Fibroblast of mammary gland (primary cell): ENCODE measurements around the gene TPSB2.

Experiments
- DNase-seq: peaks from one replicate; pipeline ENCODE4 v3.0.0-alpha.2; 2010; ENCODE audit warnings: low read depth
- H3K4me3 ChIP-seq: 2 replicates; pipeline ENCODE4 v1.5.1; 2011; ENCODE audit warnings: low read depth, mild to moderate bottlenecking, low read length, moderate library complexity; ENCODE audit not compliant: control insufficient read depth
- TF ChIP-seq, protein P1 (sequence below): conservative IDR thresholded peaks from 2 replicates; pipeline ENCODE4 v1.5.1; 2011; ENCODE audit warnings: low read depth, low read length, inconsistent platforms; ENCODE audit not compliant: control insufficient read depth, insufficient read depth

The TPSB2 gene

DNA sequence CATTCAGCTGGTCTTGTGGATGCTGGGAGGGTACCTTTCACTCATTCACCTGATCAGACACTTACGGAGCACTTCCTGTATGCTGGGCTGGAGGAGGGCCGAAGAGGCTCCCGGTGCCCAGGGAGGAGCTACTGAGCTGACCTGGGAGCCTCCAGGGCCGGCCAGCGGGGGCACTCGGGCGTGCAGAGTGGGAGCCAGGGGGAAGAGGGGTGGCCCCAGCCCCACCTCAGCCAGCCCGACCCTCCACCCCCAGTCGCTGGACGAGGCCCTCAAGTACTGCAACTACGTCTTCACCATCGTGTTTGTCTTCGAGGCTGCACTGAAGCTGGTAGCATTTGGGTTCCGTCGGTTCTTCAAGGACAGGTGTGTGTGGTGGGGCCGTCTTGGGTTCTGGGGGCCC lies 15.3 kb downstream of the TPSB2 start:
- TF ChIP-seq, protein P1, sequence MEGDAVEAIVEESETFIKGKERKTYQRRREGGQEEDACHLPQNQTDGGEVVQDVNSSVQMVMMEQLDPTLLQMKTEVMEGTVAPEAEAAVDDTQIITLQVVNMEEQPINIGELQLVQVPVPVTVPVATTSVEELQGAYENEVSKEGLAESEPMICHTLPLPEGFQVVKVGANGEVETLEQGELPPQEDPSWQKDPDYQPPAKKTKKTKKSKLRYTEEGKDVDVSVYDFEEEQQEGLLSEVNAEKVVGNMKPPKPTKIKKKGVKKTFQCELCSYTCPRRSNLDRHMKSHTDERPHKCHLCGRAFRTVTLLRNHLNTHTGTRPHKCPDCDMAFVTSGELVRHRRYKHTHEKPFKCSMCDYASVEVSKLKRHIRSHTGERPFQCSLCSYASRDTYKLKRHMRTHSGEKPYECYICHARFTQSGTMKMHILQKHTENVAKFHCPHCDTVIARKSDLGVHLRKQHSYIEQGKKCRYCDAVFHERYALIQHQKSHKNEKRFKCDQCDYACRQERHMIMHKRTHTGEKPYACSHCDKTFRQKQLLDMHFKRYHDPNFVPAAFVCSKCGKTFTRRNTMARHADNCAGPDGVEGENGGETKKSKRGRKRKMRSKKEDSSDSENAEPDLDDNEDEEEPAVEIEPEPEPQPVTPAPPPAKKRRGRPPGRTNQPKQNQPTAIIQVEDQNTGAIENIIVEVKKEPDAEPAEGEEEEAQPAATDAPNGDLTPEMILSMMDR, result no peak
- no peak overlapping the region for H3K4me3 ChIP-seq
- no peak for DNase-seq

DNA sequence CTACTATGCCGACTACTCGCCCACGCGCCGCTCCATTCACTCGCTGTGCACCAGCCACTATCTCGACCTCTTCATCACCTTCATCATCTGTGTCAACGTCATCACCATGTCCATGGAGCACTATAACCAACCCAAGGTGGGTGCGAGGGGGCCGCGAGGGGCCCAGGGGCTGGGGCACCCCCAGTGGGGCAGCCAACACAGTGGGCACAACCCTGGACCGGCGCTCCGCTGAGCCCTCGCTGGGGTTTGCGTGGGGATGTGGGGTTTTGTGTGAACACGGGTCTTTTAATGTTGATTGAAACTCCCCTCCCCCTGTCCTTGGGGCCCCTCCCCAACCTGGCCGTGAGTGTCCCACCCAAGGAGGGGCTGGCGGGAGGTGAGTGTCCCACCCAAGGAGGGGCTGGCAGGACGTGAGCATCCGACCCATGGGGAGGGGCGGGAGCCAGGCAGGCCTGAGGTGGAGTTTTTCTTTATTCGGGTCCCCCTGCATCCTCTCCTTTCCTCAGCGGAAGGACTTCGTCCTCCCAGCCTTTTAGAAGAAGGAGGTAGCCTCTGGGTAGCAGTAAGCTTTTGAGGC lies 16.1 kb downstream of the TPSB2 start:
- no peak overlapping the region for H3K4me3 ChIP-seq
- TF ChIP-seq, protein P1, result no peak
- DNase-seq, result no peak

DNA sequence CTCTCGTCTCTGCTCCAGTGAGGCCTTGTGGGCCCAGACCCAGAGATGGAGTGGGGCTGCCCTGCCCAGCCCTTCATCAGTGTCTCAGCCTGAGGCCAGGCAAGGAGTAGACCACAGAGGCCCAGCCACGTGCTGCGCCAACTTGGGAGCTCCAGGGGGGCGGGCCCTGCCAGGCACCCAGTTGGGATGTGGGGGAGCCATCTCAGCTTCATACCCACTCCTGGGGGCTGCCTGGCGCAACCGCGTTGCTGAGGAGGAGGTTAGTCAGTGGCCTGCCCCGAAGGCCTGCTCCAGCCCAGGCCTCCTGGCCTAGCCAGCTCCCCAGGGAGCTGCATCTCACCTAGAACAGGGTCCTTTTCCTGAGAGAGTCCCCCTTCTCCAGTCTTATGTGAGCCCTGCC lies 16.8 kb downstream of the TPSB2 start:
- TF ChIP-seq, protein P1, result no peak
- DNase-seq, result no peak
- no peak overlapping the region for H3K4me3 ChIP-seq

DNA sequence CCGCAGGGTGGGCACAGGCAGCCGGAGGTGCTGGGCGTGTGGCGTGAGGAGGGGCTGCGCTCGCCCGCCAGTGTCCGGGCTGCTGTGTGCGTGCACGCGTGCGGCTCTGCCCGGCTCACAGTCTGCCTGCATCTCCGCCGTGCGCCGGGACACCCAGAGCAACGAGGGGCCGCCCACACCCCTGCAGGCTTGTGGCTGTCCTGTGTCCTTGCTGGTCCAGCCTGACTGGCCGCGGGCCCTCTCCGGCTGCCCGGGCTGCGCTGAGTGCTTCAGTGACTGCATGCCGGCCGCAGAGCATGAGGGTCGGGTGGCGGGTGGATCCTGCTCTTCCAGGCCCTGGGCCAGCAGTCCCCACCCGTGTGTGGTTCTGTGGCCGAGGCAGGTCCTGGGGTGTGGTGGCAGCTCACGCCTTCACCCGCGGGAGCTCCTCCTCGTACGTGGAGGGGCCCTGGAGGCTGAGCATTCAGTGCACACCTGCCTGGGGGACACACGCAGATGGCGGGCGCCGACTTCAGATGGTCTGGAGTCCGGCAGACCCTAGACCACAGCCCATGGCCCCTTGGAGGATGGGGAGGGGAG lies 17.3 kb downstream of the TPSB2 start:
- H3K4me3 ChIP-seq, result no peak overlapping the region
- TF ChIP-seq, protein P1, result no peak

DNA sequence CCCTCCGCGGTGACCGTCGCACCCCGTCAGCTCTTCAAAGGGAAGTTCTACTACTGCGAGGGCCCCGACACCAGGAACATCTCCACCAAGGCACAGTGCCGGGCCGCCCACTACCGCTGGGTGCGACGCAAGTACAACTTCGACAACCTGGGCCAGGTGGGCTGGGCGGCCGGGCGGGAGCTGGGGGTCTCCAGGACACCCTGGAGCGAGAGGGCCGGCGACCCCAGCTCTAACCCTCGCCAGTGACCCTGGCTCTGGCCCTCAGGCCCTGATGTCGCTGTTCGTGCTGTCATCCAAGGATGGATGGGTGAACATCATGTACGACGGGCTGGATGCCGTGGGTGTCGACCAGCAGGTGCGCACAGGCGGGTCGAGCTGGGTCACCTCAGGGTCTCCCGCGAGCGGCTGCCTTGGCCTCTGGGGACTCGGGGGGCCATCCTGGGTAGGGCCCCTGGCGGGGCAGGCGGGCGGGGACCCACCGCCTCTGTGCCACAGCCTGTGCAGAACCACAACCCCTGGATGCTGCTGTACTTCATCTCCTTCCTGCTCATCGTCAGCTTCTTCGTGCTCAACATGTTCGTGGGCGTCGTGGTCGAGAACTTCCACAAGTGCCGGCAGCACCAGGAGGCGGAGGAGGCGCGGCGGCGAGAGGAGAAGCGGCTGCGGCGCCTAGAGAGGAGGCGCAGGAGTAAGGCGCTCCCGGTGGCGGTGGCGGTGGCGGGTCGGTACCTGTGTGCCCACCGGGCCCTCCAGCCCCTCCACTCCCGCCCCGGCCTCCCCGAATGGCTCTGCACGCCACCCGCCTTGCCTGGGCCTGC lies 18.3 kb downstream of the TPSB2 start:
- no peak for DNase-seq
- TF ChIP-seq, protein P1, result no peak
- H3K4me3 ChIP-seq, result no peak overlapping the region

More for the DNA sequence above, 17.3 kb downstream of the TPSB2 start:
- no peak for DNase-seq

DNA sequence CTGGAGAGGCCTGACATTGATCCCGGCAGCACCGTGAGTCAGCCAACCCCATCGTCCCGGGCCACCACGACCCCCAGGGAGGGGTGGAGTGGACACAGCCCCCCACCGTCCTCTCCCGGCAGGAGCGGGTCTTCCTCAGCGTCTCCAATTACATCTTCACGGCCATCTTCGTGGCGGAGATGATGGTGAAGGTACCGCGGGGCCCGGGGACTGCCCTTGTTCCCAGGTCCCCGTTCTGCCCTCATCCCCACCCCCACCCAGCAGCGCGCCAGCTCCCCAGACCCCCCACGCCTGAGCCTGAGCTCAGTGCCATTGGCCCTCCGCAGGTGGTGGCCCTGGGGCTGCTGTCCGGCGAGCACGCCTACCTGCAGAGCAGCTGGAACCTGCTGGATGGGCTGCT lies 19.5 kb downstream of the TPSB2 start:
- no peak overlapping the region for H3K4me3 ChIP-seq
- DNase-seq, result no peak
- TF ChIP-seq, protein P1, result no peak
